ENCODE measurements around the gene METTL2B. TPM values are rescaled to one million over a fixed set of nuclear protein-coding genes. Genes with fewer than 3 reads are reported as not detected.

METTL2B gene
- total and polyA plus RNA-seq, 7 experiments from 2014 or later = 14.7 to 35.1 (median 25.9) TPM

DNA sequence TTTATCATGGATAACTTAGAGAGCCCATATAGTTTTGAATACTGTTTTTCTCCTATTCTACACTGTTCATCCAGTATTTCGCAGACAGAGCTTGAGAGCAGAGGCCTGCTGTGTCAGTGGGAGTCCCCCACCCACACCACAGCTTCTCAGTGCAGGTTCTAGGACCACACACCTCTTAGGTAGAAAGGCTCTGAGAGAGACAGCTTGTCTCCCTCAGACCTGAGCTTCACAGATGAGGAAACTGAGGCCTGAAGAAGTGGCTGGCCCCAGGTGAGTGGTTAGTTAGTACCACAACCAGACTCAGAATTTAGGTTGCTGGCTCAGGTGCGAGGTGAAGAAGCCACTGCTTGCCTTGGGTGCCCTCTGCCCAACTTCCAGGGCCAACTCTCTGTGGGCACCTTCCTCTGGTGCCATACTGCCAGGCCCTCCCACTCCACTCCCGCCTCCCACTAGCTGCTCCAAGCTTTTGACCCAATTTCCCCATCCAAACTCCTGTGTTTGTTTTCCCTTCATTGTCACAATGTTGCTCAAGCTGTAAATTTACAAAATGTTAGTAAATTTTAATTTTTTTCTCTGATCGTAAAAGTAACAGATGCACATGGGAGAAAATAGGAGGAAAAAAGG, 28.5 kb upstream of the METTL2B start:
- Histone ChIP-seq H3K27ac (ENCODE audit: low read depth, low read length) (no peak overlapping the region), H3K4me3 (ENCODE audit: low read length) (no peak overlapping the region), H3K27me3 (ENCODE audit: control insufficient read depth in 2 of 2, insufficient read depth in 2 of 2, low read length in 2 of 2) (no peaks in the 10 kb centered on the region), H3K9me3 (ENCODE audit: control insufficient read depth in 2 of 3, low read length in 3 of 3) (no peaks in the 10 kb centered on the region), H3K4me1 (ENCODE audit: control insufficient read depth in 2 of 2, insufficient read depth in 2 of 2, low read length in 2 of 2) (no peaks in the 10 kb centered on the region), H3K36me3 (ENCODE audit: control insufficient read depth in 2 of 3, insufficient read depth in 3 of 3, low read length in 3 of 3) (no peaks in the 10 kb centered on the region)
- no peak for ATAC-seq
- Mint-ChIP-seq H3K4me1 (peaks cover 0 to 29% (median 0%) of the 10 kb centered on the region in 7 donors), H3K4me3 (no peak overlapping the region), H3K27me3 (peaks cover 0 to 10% (median 0%) of the 10 kb centered on the region in 5 donors), H3K36me3 (no peaks in the 10 kb centered on the region), H3K27ac (no peak overlapping the region), H3K9me3 (no peaks in the 10 kb centered on the region)
- ChIA-PET CTCF (interaction anchor here (1.8 kb wide), 1 partner anchor 12 kb away, joined by 9 read pairs; no protein-coding TSS in a partner anchor), POLR2A (no interaction called here)
- intact Hi-C loops (cut with micrococcal nuclease) = no loop called here
- DNase-seq = peak in 1 of 9 donors; percentile 24

DNA sequence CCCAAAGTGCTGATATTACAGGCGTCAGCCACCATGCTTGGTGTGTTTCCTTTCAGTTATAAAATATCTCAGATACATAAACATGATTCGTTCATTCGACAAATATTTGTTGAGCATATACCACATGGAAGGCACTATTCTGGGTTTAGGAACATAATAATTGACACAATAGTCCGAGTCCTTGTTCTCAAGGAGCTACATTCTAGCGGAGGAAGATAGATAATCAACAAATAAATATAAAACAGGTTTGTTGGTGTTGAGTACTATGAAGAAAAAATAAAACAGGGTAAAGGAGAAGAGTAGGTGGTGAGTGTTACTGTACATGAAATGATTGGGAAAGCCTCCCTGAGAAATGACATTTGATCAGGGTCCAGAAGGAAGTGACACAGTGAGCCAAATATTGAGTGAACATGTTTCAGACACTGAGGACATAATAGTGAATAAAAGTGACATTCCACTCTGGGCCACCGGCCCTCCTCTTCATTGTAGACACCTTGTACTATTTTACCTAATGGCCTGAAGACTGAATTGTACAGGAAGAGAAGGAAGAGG, 27.7 kb upstream of the METTL2B start:
- Mint-ChIP-seq H3K9me3 (no peaks in the 10 kb centered on the region), H3K27me3 (peaks cover 0 to 10% (median 0%) of the 10 kb centered on the region in 5 donors), H3K4me1 (peaks cover 0 to 28% (median 0%) of the 10 kb centered on the region in 7 donors), H3K4me3 (no peak overlapping the region), H3K36me3 (no peaks in the 10 kb centered on the region), H3K27ac (no peak overlapping the region)
- POLR2A ChIA-PET = no interaction called here
- Histone ChIP-seq H3K27ac (ENCODE audit: low read depth, low read length) (no peak overlapping the region), H3K27me3 (ENCODE audit: control insufficient read depth in 2 of 2, insufficient read depth in 2 of 2, low read length in 2 of 2) (no peaks in the 10 kb centered on the region), H3K4me3 (ENCODE audit: low read length) (no peak overlapping the region), H3K4me1 (ENCODE audit: control insufficient read depth in 2 of 2, insufficient read depth in 2 of 2, low read length in 2 of 2) (no peaks in the 10 kb centered on the region), H3K36me3 (ENCODE audit: control insufficient read depth in 2 of 3, insufficient read depth in 3 of 3, low read length in 3 of 3) (no peaks in the 10 kb centered on the region), H3K9me3 (ENCODE audit: control insufficient read depth in 2 of 3, low read length in 3 of 3) (no peaks in the 10 kb centered on the region)
- ATAC-seq = no peak
- no peak for DNase-seq
- intact Hi-C loops (cut with micrococcal nuclease) = no loop called here
- CTCF ChIA-PET = interaction anchor here (0.9 to 1.8 kb wide), 3 partner anchors 11 to 23 kb away, joined by 3 to 9 read pairs (median 3); no protein-coding TSS in a partner anchor

DNA sequence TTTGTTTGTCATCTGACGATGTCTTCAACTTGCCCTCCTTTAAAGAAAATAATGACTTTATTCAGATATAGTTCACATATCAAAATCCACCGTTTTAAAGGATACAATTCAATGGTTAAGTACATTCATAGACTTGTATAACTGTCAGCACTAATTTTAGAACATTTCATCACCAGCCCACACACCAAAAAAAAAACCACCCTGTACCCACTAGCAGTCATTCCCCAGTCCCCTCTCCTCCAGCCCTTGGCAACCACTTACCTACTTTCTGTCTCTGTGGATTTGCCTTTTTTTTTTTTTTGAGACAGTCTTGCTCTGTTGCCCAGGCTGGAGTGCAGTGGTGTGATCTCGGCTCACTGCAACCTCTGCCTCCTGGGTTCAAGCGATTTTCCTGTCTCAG, 26.1 kb upstream of the METTL2B start:
- Mint-ChIP-seq H3K36me3 (peaks cover 0 to 2% (median 0%) of the 10 kb centered on the region in 5 donors), H3K27me3 (peaks cover 0 to 10% (median 0%) of the 10 kb centered on the region in 5 donors), H3K27ac (peak overlapping the region in 1 of 9 donors; percentile 45), H3K4me1 (peaks cover 0 to 30% (median 4%) of the 10 kb centered on the region in 7 donors), H3K9me3 (no peaks in the 10 kb centered on the region), H3K4me3 (peak overlapping the region in 1 of 10 donors; percentile 29)
- Histone ChIP-seq H3K36me3 (ENCODE audit: control insufficient read depth in 2 of 3, insufficient read depth in 3 of 3, low read length in 3 of 3) (no peaks in the 10 kb centered on the region), H3K27me3 (ENCODE audit: control insufficient read depth in 2 of 2, insufficient read depth in 2 of 2, low read length in 2 of 2) (no peaks in the 10 kb centered on the region), H3K9me3 (ENCODE audit: control insufficient read depth in 2 of 3, low read length in 3 of 3) (no peaks in the 10 kb centered on the region), H3K4me1 (ENCODE audit: control insufficient read depth in 2 of 2, insufficient read depth in 2 of 2, low read length in 2 of 2) (peaks cover 0 to 5% of the 10 kb centered on the region in 2 donors), H3K27ac (ENCODE audit: low read depth, low read length) (no peak overlapping the region), H3K4me3 (ENCODE audit: low read length) (no peak overlapping the region)
- ChIA-PET CTCF (no interaction called here), POLR2A (no interaction called here)
- DNase-seq = peak in 1 of 9 donors; percentile 25
- ATAC-seq = no peak
- intact Hi-C loops (cut with micrococcal nuclease) = no loop called here

DNA sequence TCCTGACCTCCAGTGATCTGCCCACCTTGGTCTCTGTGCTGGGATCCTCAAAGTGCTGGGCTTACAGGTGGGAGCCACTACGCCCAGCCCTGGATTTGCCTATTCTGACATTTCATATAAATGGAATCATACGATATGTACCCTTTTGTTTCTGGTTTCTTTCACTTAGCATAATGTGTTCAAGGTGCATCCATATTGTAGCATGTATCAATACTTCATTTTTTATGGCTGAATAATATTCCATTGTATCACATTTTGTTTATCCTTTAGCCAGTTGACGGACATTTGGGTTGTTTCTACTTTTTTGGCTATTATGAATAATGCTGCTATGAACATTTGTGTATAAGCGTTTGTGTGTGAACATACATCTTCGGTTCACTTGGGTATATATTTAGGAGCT, 25.6 kb upstream of the METTL2B start:
- ChIA-PET CTCF (no interaction called here), POLR2A (interaction anchor here (0.7 kb wide), 1 partner anchor 53 kb away, joined by 3 read pairs; no protein-coding TSS in a partner anchor)
- Mint-ChIP-seq H3K4me3 (no peak overlapping the region), H3K27me3 (peaks cover 0 to 10% (median 0%) of the 10 kb centered on the region in 5 donors), H3K27ac (no peak overlapping the region), H3K4me1 (peaks cover 0 to 32% (median 5%) of the 10 kb centered on the region in 7 donors), H3K9me3 (no peaks in the 10 kb centered on the region), H3K36me3 (peaks cover 0 to 2% (median 0%) of the 10 kb centered on the region in 5 donors)
- ATAC-seq (no peak), DNase-seq (no peak)
- intact Hi-C loops (cut with micrococcal nuclease) = no loop called here
- no peaks in the 10 kb centered on the region for H3K27me3 ChIP-seq (ENCODE audit: control insufficient read depth in 2 of 2, insufficient read depth in 2 of 2, low read length in 2 of 2)
- H3K4me1 ChIP-seq (ENCODE audit: control insufficient read depth in 2 of 2, insufficient read depth in 2 of 2, low read length in 2 of 2) = peaks cover under 1 to 5% of the 10 kb centered on the region in 2 donors
- no peak overlapping the region for H3K4me3 ChIP-seq (ENCODE audit: low read length)
- no peaks in the 10 kb centered on the region for H3K36me3 ChIP-seq (ENCODE audit: control insufficient read depth in 2 of 3, insufficient read depth in 3 of 3, low read length in 3 of 3)
- no peaks in the 10 kb centered on the region for H3K9me3 ChIP-seq (ENCODE audit: control insufficient read depth in 2 of 3, low read length in 3 of 3)
- H3K27ac ChIP-seq (ENCODE audit: low read depth, low read length) = no peak overlapping the region

DNA sequence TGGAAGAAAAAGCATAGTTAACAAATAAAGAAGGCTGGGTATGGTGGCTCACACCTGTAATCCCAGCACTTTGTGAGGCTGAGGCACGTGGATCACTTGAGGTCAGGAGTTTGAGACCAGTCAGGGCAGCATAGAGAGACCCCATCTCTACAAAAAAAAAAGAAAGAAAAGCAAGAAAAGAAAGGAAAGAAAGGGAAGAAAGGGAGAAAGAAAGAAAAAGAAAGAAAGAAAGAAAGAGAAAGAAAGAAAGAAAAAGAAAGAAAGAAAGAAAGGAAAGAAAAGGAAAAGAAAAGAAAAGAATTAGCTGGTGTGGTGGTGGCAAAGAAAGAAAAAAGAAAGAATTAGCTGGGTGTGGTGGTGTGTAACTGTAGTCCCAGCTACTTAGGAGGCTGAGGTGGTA, 24.0 kb upstream of the METTL2B start:
- intact Hi-C loops (cut with micrococcal nuclease) = no loop called here
- ChIA-PET POLR2A (no interaction called here), CTCF (interaction anchor here (1.2 to 4.4 kb wide), 2 partner anchors 20 to 25 kb away, joined by 3 to 49 read pairs; no protein-coding TSS in a partner anchor)
- Histone ChIP-seq H3K36me3 (ENCODE audit: control insufficient read depth in 2 of 3, insufficient read depth in 3 of 3, low read length in 3 of 3) (no peaks in the 10 kb centered on the region), H3K27me3 (ENCODE audit: control insufficient read depth in 2 of 2, insufficient read depth in 2 of 2, low read length in 2 of 2) (no peaks in the 10 kb centered on the region), H3K9me3 (ENCODE audit: control insufficient read depth in 2 of 3, low read length in 3 of 3) (no peaks in the 10 kb centered on the region), H3K27ac (ENCODE audit: low read depth, low read length) (no peak overlapping the region), H3K4me1 (ENCODE audit: control insufficient read depth in 2 of 2, insufficient read depth in 2 of 2, low read length in 2 of 2) (peaks cover 9 to 11% of the 10 kb centered on the region in 2 donors), H3K4me3 (ENCODE audit: low read length) (no peak overlapping the region)
- Mint-ChIP-seq H3K4me3 (peak overlapping the region in 2 of 10 donors; percentile 8 to 25), H3K27ac (peak overlapping the region in 3 of 9 donors; percentile 24 to 51 (median 33)), H3K4me1 (peaks cover 0 to 45% (median 10%) of the 10 kb centered on the region in 7 donors), H3K36me3 (peaks cover 0 to 7% (median 0%) of the 10 kb centered on the region in 5 donors), H3K27me3 (peaks cover 0 to 8% (median 0%) of the 10 kb centered on the region in 5 donors), H3K9me3 (no peaks in the 10 kb centered on the region)
- ATAC-seq (no peak), DNase-seq (no peak)

DNA sequence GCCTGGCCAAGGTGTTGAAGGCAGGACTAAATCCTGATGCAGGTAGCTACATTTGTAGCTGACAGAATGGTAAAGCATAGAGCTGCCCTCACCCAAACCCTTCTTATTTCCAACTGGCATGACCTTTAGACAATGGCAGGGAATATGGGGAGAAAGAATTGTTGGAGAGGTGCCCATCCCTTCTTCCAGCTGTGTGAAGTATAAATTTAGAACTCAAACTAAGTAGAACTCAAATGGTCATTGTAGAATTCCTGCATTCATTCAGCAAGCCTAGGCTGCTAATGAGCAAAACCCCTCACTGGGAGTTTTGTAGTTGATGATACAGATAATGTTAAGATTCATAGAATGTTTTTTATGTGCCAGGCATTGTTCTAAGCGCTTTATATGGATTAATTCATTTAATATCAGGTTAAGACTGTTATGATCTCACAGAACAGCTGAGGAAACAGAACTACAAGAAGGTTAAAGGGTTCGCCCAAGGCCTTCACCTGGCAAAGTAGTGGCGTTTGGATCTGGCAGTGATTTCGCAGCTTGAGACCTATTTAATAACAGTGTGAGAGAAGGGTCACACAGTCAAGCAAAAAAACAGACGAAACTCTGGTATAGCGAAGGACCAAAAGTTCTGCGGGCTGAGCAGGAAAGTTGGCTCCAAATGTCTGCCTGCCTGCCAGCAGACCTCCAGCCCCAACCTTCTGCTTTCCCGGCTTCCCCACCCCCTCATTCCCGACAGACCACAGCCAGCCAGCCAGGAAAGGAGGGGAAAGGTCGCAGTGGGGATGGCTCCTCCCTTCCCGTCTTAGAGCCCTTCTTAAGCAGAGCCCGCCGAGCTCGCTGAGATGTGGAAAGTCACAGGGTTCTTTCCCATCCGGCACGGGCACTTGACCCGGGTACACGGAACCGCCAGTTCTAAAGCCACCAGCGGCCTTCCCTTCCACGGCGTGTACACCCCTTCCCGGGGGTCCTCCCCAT, 22.4 kb upstream of the METTL2B start:
- ChIA-PET POLR2A (interaction anchor here (0.7 to 1.5 kb wide), 3 partner anchors 18 to 44 kb away, joined by 3 to 4 read pairs (median 4); partner anchors contain the start of gene METTL2B), CTCF (interaction anchor here (0.6 to 4.4 kb wide), 2 partner anchors 18 to 27 kb away, joined by 3 to 49 read pairs; no protein-coding TSS in a partner anchor)
- Histone ChIP-seq H3K36me3 (ENCODE audit: control insufficient read depth in 2 of 3, insufficient read depth in 3 of 3, low read length in 3 of 3) (no peaks in the 10 kb centered on the region), H3K4me3 (ENCODE audit: low read length) (no peak overlapping the region), H3K27me3 (ENCODE audit: control insufficient read depth in 2 of 2, insufficient read depth in 2 of 2, low read length in 2 of 2) (no peaks in the 10 kb centered on the region), H3K4me1 (ENCODE audit: control insufficient read depth in 2 of 2, insufficient read depth in 2 of 2, low read length in 2 of 2) (peaks cover 9 to 16% of the 10 kb centered on the region in 2 donors), H3K9me3 (ENCODE audit: control insufficient read depth in 2 of 3, low read length in 3 of 3) (no peaks in the 10 kb centered on the region), H3K27ac (ENCODE audit: low read depth, low read length) (no peak overlapping the region)
- Mint-ChIP-seq H3K27me3 (peaks cover 0 to 8% (median 0%) of the 10 kb centered on the region in 5 donors), H3K27ac (peak overlapping the region in 2 of 9 donors; percentile 21 to 82), H3K36me3 (peaks cover 0 to 16% (median 0%) of the 10 kb centered on the region in 5 donors), H3K9me3 (no peaks in the 10 kb centered on the region), H3K4me1 (peaks cover 6 to 59% (median 14%) of the 10 kb centered on the region in 7 donors), H3K4me3 (peak overlapping the region; percentile 25 to 91 (median 47))
- intact Hi-C loops (cut with micrococcal nuclease) = loop anchor here in 1 of 2 donors (2.0 kb wide), 1 partner anchor 111 kb away; the partner anchor contains the start of gene RBM28
- DNase-seq (peak in 1 of 9 donors; percentile 17), ATAC-seq (no peak)
